ENCODE measurements around the gene NKX3-2.

DNA sequence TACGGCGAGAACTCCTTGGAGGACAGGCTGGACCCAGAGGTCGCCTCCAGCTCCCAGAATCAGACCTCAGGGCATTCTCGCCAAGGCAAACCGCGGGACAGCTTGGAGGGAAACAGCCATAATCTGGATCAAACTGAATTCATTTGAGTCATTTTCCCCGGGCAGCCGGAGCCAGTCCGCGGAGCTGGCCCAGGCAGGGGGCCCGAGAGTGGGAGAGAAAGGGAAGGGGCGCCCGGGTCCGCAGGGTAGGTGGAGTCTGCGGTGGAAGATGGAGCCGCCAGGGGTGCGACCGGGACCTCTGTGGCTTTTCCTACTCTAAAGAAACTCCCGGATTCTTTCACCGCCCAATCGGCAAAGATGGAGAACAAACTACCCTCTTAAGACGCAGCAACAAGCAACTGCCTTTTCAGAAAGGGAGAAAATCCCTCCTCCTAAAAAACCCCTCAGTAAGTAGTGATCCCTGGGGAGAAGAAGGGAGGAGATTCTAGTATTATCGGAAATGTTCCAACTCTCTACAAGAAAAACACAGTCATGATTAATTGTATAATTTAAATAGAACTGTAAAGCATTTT, 5.2 kb downstream of the NKX3-2 start:
- TF ChIP-seq, protein P1, sequence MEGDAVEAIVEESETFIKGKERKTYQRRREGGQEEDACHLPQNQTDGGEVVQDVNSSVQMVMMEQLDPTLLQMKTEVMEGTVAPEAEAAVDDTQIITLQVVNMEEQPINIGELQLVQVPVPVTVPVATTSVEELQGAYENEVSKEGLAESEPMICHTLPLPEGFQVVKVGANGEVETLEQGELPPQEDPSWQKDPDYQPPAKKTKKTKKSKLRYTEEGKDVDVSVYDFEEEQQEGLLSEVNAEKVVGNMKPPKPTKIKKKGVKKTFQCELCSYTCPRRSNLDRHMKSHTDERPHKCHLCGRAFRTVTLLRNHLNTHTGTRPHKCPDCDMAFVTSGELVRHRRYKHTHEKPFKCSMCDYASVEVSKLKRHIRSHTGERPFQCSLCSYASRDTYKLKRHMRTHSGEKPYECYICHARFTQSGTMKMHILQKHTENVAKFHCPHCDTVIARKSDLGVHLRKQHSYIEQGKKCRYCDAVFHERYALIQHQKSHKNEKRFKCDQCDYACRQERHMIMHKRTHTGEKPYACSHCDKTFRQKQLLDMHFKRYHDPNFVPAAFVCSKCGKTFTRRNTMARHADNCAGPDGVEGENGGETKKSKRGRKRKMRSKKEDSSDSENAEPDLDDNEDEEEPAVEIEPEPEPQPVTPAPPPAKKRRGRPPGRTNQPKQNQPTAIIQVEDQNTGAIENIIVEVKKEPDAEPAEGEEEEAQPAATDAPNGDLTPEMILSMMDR (conservative IDR thresholded peaks at IDR 0.05 in 1 of 2, IDR thresholded peaks at IDR 0.05 in 1 of 2; ENCODE audit: extremely low read depth in 1 of 2, insufficient read depth in 1 of 2, low read depth in 1 of 2, low read length in 2 of 2) = no peak
- peak; percentile 65 for TF ChIP-seq EZH2 (IDR thresholded peaks at IDR 0.05; ENCODE audit: borderline replicate concordance, low read length)

Data from mammary epithelial cell (primary cell).